Mononuclear cell (primary cell): ENCODE measurements around the gene TIGD1. TPM values are rescaled to one million over a fixed set of nuclear protein-coding genes. Genes with fewer than 3 reads are reported as not detected.

Source experiments
- H3K27me3 ChIP-seq: 2 replicates; pipeline ENCODE4 v1.6.0; 2011; ENCODE audit warnings: low read length, control low read depth; ENCODE audit not compliant: insufficient read depth
- H3K4me1 ChIP-seq: 2 replicates; pipeline ENCODE4 v1.5.1; 2011; ENCODE audit warnings: mild to moderate bottlenecking, low read length, control low read depth; ENCODE audit not compliant: insufficient read depth
- H3K4me3 ChIP-seq: 2 replicates; pipeline ENCODE4 v1.5.1; 2011; ENCODE audit warnings: mild to moderate bottlenecking, low read length, moderate library complexity
- H3K9me3 ChIP-seq: 2 replicates; pipeline ENCODE4 v1.5.1; 2011; ENCODE audit warnings: low read depth, mild to moderate bottlenecking, control low read depth, low read length
- total RNA-seq: library from RNA; depleted of rRNA; stranded (reverse); fragments of >200 nt; gene quantifications from one replicate; pipeline ENCODE4 v1.2.3, GENCODE V29; 2012

TIGD1 gene
- total RNA-seq, 1 donor, result 23.7 TPM

GRCh38 chr2:232525199-232525598 lies 25.2 kb downstream of the TIGD1 start:
- H3K4me1 ChIP-seq, result peaks cover 24% of the 10 kb centered on the region
- H3K9me3 ChIP-seq, result no peaks in the 10 kb centered on the region
- H3K4me3 ChIP-seq, result no peak overlapping the region
- H3K27me3 ChIP-seq, result peaks cover 28% of the 10 kb centered on the region

DNA sequence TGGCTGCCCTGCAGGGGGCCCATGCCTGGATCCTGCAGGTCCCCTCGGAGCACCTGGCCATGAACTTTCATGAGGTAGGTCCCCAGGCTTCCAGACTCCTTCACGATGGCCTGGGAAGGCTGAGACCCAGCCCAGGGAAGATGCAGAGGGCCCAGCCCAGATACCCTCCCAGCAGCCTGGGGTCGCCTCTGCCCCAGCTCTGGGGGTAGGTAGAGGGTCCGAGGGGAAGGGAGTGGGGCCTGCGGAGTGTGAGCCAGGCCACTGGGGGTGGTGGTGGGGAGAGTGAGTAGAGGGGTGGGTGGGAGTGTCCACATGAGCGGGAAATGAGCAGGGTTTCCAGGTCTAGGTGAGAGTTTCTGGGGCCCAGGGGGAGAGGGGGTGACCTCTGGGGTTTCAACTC lies 25.6 kb downstream of the TIGD1 start:
- Histone ChIP-seq H3K4me1 (peaks cover 24% of the 10 kb centered on the region), H3K9me3 (no peaks in the 10 kb centered on the region), H3K4me3 (no peak overlapping the region), H3K27me3 (peaks cover 28% of the 10 kb centered on the region)

- peaks cover 28% of the 10 kb centered on the region for H3K27me3 ChIP-seq
- H3K9me3 ChIP-seq, result no peaks in the 10 kb centered on the region
- no peak overlapping the region for H3K4me3 ChIP-seq
- peaks cover 24% of the 10 kb centered on the region for H3K4me1 ChIP-seq
Measured at GRCh38 chr2:232523682-232524597, 26.4 kb downstream of the TIGD1 start.

DNA sequence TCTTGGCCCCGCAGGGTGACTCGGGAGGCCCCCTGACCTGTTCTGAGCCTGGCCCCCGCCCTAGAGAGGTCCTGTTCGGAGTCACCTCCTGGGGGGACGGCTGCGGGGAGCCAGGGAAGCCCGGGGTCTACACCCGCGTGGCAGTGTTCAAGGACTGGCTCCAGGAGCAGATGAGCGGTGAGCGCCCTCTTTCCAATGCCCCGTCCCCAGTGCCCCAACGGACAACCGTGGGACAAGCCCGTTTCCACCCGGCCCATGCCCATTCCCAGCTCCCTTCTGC lies 27.0 kb downstream of the TIGD1 start:
- Histone ChIP-seq H3K27me3 (peaks cover 28% of the 10 kb centered on the region), H3K9me3 (no peaks in the 10 kb centered on the region), H3K4me3 (no peak overlapping the region), H3K4me1 (peaks cover 24% of the 10 kb centered on the region)

DNA sequence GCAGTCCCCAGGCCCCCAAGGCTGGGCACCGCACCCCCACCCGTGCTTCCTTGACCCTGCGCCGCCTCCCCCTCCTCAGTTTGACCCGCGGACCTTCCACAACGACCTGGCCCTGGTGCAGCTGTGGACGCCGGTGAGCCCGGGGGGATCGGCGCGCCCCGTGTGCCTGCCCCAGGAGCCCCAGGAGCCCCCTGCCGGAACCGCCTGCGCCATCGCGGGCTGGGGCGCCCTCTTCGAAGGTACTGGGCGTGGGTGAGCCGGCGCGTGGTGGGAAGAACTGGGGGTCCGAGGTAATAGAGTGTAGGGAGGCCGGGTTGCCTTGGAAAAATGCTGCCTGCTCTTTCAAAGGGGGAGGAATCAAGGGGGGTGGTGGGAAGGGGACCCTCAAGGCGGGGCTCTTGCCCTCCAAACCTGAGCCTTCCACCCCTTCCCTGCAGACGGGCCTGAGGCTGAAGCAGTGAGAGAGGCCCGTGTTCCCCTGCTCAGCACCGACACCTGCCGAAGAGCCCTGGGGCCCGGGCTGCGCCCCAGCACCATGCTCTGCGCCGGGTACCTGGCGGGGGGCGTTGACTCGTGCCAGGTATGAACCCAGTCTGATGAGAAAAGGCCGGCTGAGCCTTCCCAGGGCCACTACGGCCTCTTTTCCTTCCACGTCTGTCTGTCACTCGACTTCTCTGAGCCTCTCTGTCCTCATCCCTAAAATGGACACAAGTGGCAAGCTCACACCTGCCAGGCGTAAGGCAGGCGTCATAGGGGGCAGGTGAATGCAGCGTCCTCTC lies 27.5 kb downstream of the TIGD1 start:
- peaks cover 24% of the 10 kb centered on the region for H3K4me1 ChIP-seq
- peaks cover 28% of the 10 kb centered on the region for H3K27me3 ChIP-seq
- no peaks in the 10 kb centered on the region for H3K9me3 ChIP-seq
- no peak overlapping the region for H3K4me3 ChIP-seq

GRCh38 chr2:232521959-232522622 lies 28.3 kb downstream of the TIGD1 start:
- H3K4me1 ChIP-seq, result peaks cover 24% of the 10 kb centered on the region
- peaks cover 28% of the 10 kb centered on the region for H3K27me3 ChIP-seq
- no peaks in the 10 kb centered on the region for H3K9me3 ChIP-seq
- H3K4me3 ChIP-seq, result no peak overlapping the region

- H3K27me3 ChIP-seq, result peaks cover 28% of the 10 kb centered on the region
- no peak overlapping the region for H3K4me3 ChIP-seq
- no peaks in the 10 kb centered on the region for H3K9me3 ChIP-seq
- H3K4me1 ChIP-seq, result peaks cover 24% of the 10 kb centered on the region
Measured at GRCh38 chr2:232521098-232521497, 29.3 kb downstream of the TIGD1 start.

DNA sequence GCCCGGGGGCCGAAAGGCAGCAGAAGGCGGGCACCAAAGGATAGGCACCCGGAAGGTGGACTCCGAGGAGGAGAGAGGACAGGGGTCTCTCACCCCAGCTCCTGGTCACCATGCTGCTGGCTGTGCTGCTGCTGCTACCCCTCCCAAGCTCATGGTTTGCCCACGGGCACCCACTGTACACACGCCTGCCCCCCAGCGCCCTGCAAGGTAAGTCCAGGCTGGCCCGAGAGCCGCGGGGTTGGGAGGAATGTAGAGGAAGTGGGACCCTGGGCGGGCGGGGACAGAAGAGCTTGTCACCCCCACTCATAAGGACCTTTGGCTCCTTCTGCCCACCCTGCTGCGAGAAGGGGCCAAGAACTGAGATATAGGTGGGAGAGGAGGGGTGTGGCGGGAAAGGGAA lies 29.9 kb downstream of the TIGD1 start:
- Histone ChIP-seq H3K9me3 (no peaks in the 10 kb centered on the region), H3K27me3 (peaks cover 28% of the 10 kb centered on the region), H3K4me1 (peaks cover 24% of the 10 kb centered on the region)

GRCh38 chr2:232519581-232520438 lies 30.5 kb downstream of the TIGD1 start, which contains the start of gene PRSS56:
Gene PRSS56 (plus strand): TSS chr2:232520388. CDS start chr2:232520599, 211 bp downstream.
- H3K27me3 ChIP-seq, result peaks cover 26% of the 10 kb centered on the region

More for the DNA sequence above, 29.9 kb downstream of the TIGD1 start:
- H3K4me3 ChIP-seq, result no peak overlapping the region

DNA sequence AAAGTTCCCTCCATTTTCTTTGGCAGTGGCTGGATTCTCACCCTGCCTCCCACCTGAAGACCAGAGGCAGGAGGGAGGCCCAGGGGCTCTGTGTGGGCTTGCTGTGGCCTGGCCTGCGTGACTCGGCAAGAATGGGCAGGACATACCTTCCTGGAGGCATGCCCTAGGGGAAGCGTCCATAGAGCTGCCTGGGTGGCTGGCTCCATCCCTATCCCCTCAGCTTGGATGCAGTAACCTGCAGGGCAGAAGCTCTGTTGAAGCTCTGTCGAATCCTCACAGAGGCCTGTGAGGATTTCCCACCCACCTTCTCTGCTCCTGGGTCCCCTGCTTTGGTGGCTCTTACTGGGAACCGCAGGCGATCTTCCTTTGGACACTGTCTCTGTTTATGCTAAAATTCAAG lies 31.5 kb downstream of the TIGD1 start:
- Histone ChIP-seq H3K4me3 (no peak overlapping the region), H3K27me3 (peaks cover 19% of the 10 kb centered on the region), H3K4me1 (peaks cover 19% of the 10 kb centered on the region), H3K9me3 (no peaks in the 10 kb centered on the region)

More at GRCh38 chr2:232519581-232520438, 30.5 kb downstream of the TIGD1 start, which contains the start of gene PRSS56:
- Histone ChIP-seq H3K4me3 (no peak within 1 kb of the TSS), H3K4me1 (peaks cover 24% of the 10 kb centered on the region), H3K9me3 (no peaks in the 10 kb centered on the region)

DNA sequence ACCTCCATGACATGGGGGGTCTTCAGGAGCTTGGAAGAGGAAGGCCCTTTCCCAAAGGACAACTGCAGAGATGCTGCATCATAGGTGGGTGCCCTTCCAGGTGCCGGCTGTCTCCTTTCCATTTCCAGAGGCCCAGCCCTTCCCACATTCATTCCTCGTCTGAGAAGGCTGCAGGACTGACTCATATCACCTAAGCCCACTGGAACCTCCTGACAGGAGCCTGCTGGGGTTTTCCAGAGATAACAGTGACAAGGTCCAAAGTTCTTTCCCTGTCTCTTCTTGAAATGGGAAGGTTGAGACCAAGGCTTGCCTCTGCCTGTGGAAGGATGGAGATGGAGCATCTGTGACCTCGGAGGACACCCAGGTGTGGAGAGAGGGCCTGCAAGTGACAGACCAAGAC lies 33.8 kb downstream of the TIGD1 start:
- H3K9me3 ChIP-seq, result no peaks in the 10 kb centered on the region
- H3K27me3 ChIP-seq, result peaks cover 4% of the 10 kb centered on the region
- no peaks in the 10 kb centered on the region for H3K4me1 ChIP-seq
- no peak overlapping the region for H3K4me3 ChIP-seq

GRCh38 chr2:232515639-232516038 lies 34.7 kb downstream of the TIGD1 start:
- Histone ChIP-seq H3K27me3 (no peaks in the 10 kb centered on the region), H3K9me3 (no peaks in the 10 kb centered on the region), H3K4me3 (no peak overlapping the region), H3K4me1 (no peaks in the 10 kb centered on the region)

DNA sequence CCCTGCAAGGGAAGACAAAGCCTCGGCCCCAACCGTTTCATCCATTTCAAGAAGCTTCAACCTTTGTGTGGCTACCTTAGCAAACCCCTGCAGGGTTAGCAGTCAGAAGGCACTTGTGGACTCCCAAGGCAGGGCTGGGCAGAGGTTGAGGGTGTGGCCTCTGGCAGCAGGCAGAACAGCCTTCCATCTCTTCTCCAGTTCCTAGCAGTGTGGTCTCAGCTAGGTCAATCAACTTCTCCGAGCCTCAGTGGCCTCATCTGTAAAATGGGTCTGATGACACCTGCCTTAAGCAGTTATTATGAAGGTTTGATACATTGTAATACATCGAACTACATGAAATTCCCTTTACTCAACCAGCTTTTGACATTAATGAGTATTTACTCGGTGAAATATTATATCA lies 37.0 kb downstream of the TIGD1 start:
- H3K27me3 ChIP-seq, result no peaks in the 10 kb centered on the region
- H3K4me1 ChIP-seq, result no peaks in the 10 kb centered on the region
- no peaks in the 10 kb centered on the region for H3K9me3 ChIP-seq
- no peak overlapping the region for H3K4me3 ChIP-seq

DNA sequence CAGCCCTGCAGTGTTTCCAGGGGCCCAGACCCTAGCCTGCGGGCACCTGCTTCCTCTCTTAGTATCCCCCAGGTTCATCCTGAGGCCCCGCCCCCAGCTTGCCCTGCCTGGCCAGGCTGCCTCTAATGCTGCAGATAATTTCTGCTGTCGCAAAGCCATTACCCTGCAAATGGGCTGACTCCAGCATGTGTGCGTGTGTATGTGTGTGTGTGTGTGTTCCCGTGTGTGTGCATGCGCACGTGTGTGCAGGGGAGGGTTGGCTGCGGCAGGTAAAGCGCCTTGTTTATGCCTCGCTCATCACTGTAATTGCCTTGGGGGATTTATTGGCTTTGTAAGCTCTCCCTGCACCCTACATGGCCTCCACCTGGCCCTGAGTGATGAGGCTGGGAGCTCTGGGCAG lies 37.8 kb downstream of the TIGD1 start:
- Histone ChIP-seq H3K9me3 (no peaks in the 10 kb centered on the region), H3K4me3 (no peak overlapping the region), H3K27me3 (no peaks in the 10 kb centered on the region), H3K4me1 (no peaks in the 10 kb centered on the region)
